22Rv1 (cell line): Measurements from ENCODE around the gene TPPP.

Experiments
- ZFX ChIP-seq: fragments of 450-650 bp; IDR thresholded peaks from 2 replicates; pipeline ENCODE4 v1.6.1; 2017; ENCODE audit warnings: antibody characterized with exemption, borderline replicate concordance
- TF ChIP-seq, protein P1 (sequence below): fragments of 450-650 bp; IDR thresholded peaks from 2 replicates; pipeline ENCODE4 v1.5.1; 2017; ENCODE audit warnings: mild to moderate bottlenecking

DNA sequence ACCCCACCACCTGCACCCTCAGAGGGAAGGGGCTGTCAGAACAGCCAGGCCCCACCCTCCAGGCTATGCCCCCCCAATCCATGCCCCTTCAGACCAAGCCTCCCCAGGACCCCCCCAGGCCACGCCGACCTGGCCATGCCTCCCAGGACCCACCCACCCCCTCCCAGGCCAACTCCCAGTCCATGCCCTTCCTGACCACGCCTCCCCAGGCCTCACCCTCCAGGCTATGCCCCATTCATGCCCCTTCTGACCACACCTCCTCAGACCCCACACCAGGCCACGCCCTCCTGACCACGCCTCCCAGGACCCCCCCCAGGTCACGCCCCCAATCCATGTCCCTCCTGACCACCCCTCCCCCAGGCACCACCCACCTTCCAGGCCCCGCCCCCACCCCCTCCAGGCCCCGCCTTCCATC lies 27.6 kb downstream of the TPPP start:
- TF ChIP-seq, protein P1, sequence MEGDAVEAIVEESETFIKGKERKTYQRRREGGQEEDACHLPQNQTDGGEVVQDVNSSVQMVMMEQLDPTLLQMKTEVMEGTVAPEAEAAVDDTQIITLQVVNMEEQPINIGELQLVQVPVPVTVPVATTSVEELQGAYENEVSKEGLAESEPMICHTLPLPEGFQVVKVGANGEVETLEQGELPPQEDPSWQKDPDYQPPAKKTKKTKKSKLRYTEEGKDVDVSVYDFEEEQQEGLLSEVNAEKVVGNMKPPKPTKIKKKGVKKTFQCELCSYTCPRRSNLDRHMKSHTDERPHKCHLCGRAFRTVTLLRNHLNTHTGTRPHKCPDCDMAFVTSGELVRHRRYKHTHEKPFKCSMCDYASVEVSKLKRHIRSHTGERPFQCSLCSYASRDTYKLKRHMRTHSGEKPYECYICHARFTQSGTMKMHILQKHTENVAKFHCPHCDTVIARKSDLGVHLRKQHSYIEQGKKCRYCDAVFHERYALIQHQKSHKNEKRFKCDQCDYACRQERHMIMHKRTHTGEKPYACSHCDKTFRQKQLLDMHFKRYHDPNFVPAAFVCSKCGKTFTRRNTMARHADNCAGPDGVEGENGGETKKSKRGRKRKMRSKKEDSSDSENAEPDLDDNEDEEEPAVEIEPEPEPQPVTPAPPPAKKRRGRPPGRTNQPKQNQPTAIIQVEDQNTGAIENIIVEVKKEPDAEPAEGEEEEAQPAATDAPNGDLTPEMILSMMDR, result no peak
- TF ChIP-seq ZFX, result no peak
